Epithelial cell of esophagus (primary cell): ENCODE data around the gene ZBTB24.
A peak's percentile ranks its signal among the peaks of the same experiment; 100 is the strongest.

Experiments used
- DNase-seq: peaks from one replicate; pipeline ENCODE4 v3.0.0; 2010; ENCODE audit warnings: low read depth
- H3K4me3 ChIP-seq: 2 replicates; pipeline ENCODE4 v1.5.1; 2011; ENCODE audit warnings: mild to moderate bottlenecking, low read length, control low read depth
- TF ChIP-seq, protein P1 (sequence below): IDR thresholded peaks from 2 replicates; pipeline ENCODE4 v1.5.1; 2011; ENCODE audit warnings: low read depth, mild to moderate bottlenecking, low read length, control low read depth, inconsistent platforms; ENCODE audit not compliant: insufficient read depth; ENCODE audit errors: missing control alignments

The ZBTB24 gene

DNA sequence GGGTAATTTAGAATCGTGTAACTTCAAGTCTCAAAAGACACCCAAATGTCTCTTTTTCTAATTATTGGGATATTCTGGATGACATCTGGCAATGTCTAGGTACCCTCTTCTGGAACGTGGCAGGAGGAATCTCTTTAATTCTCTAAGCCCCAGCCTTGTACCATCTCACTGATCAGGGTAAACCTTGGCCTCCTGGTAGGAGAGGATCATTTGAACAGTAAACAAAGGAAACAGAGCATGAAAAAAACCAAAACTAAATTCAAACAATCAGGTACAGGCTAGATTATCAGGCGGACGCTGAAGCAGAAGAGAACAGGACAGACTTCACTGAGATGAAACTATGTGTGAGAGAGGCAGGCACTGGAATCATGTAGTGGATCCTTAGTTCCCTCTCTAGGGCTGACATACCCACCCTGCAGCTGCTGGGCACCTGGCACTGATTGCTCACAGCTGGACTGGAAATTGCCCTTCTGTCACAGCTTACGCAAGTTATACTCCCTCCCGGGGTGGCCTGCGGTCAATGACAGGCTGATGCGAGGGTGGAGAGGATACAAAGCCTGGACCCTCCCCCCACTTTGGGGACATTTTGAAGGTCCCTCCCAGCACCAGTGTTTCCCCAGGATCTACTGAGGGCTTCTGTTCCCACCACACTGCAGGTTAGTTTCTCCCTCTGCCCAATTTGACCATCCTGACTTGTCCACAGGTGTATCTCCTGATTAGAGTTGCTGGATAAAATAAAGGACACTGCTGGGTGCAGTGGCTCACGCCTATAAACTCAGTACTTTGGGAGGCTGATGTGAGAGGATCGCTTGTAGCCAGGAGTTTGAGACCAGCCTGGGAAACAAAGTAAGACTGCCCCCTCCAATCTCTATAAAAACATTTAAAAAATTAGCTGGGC, 20.6 kb upstream of the ZBTB24 start:
- DNase-seq: no peak

DNA sequence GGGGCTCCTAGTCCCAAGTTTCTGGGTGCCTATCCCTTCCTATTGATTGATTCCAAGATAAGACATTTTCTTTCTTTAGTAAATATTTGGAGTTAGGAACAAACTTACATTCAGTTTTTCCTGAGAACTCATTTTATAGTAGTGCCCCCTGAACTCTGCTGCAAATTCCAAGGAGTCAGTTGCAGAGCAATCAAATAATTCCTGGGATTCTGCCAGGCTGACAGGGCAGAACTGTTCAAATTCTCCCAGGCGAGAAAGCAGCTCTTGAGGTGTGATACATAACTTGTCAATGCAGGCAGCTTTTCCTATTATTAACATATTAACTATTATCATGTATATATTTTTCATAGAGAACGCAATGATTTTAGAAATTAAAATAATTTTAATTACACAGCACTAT, 15.9 kb upstream of the ZBTB24 start:
- H3K4me3 ChIP-seq: no peak overlapping the region
- TF ChIP-seq, protein P1, sequence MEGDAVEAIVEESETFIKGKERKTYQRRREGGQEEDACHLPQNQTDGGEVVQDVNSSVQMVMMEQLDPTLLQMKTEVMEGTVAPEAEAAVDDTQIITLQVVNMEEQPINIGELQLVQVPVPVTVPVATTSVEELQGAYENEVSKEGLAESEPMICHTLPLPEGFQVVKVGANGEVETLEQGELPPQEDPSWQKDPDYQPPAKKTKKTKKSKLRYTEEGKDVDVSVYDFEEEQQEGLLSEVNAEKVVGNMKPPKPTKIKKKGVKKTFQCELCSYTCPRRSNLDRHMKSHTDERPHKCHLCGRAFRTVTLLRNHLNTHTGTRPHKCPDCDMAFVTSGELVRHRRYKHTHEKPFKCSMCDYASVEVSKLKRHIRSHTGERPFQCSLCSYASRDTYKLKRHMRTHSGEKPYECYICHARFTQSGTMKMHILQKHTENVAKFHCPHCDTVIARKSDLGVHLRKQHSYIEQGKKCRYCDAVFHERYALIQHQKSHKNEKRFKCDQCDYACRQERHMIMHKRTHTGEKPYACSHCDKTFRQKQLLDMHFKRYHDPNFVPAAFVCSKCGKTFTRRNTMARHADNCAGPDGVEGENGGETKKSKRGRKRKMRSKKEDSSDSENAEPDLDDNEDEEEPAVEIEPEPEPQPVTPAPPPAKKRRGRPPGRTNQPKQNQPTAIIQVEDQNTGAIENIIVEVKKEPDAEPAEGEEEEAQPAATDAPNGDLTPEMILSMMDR: no peak
- no peak for DNase-seq

More for the DNA sequence above, 20.6 kb upstream of the ZBTB24 start:
- TF ChIP-seq, protein P1: no peak
- no peak overlapping the region for H3K4me3 ChIP-seq

- no peak for DNase-seq
- TF ChIP-seq, protein P1: no peak
- H3K4me3 ChIP-seq: no peak overlapping the region
Measured at GRCh38 chr6:109498052-109498451, 15.0 kb upstream of the ZBTB24 start.

GRCh38 chr6:109496036-109496772, 13.2 kb upstream of the ZBTB24 start:
- DNase-seq: no peak
- TF ChIP-seq, protein P1: no peak
- H3K4me3 ChIP-seq: no peak overlapping the region

- DNase-seq: no peak
- TF ChIP-seq, protein P1: no peak
- H3K4me3 ChIP-seq: no peak overlapping the region
Measured at GRCh38 chr6:109493865-109494264, 10.8 kb upstream of the ZBTB24 start.

- TF ChIP-seq, protein P1: no peak
- H3K4me3 ChIP-seq: no peak overlapping the region
- peak; percentile 36 for DNase-seq
Measured at GRCh38 chr6:109491207-109491938, 8.4 kb upstream of the ZBTB24 start.
